IPS-15b (cell line): ENCODE results near the gene CELA2A.
"Not testable (repeated sequence)": the region's sequence is repeated elsewhere in the genome, so short reads cannot be mapped to it uniquely, and the experiment has no call there.

ENCODE experiments used
- H3K27me3 ChIP-seq: one replicate; pipeline ENCODE4 v1.6.1; 2013; ENCODE audit warnings: low read length; ENCODE audit not compliant: control insufficient read depth, insufficient read depth
- H3K36me3 ChIP-seq: one replicate; pipeline ENCODE4 v1.6.1; 2013; ENCODE audit warnings: low read length; ENCODE audit not compliant: control insufficient read depth, insufficient read depth
- H3K4me1 ChIP-seq: one replicate; pipeline ENCODE4 v1.6.1; 2013; ENCODE audit warnings: mild to moderate bottlenecking, low read length; ENCODE audit not compliant: control insufficient read depth, insufficient read depth
- H3K4me3 ChIP-seq: one replicate; pipeline ENCODE4 v1.5.1; 2013; ENCODE audit warnings: low read depth, low read length
- H3K9ac ChIP-seq: one replicate; pipeline ENCODE4 v1.6.1; 2013; ENCODE audit warnings: low read depth, mild to moderate bottlenecking, low read length
- H3K9me3 ChIP-seq: one replicate; pipeline ENCODE4 v1.6.1; 2013; ENCODE audit warnings: mild to moderate bottlenecking, low read length; ENCODE audit not compliant: control insufficient read depth, insufficient read depth

CELA2A gene

GRCh38 chr1:15463064-15463800 is 6.7 kb downstream of the CELA2A start:
- not testable (repeated sequence) for H3K9me3 ChIP-seq, H3K27me3 ChIP-seq, H3K9ac ChIP-seq, H3K4me1 ChIP-seq, H3K36me3 ChIP-seq, H3K4me3 ChIP-seq

DNA sequence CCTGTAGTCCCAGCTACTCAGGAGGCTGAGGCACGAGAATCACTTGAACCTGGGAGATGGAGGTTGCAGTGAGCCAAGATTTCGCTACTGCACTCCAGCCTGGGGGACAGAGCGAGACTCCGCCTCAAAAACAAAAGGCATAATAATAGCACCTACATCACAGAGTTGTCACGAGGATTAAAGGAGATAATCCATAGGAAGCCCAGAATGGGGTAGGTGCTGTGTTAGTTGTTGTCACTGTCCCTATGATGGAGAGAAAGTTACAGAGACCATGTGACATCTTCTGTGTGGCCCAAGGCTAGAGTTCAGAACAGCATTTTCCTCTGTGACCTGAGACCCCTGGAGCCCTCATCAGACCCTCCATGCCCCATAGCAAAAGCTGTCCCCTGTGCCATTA is 7.4 kb downstream of the CELA2A start:
- not testable (repeated sequence) for H3K4me1 ChIP-seq, H3K9ac ChIP-seq, H3K4me3 ChIP-seq, H3K9me3 ChIP-seq, H3K36me3 ChIP-seq, H3K27me3 ChIP-seq

- H3K4me3 ChIP-seq, result no peak overlapping the region
Observed at GRCh38 chr1:15465674-15466073, 9.1 kb downstream of the CELA2A start.

DNA sequence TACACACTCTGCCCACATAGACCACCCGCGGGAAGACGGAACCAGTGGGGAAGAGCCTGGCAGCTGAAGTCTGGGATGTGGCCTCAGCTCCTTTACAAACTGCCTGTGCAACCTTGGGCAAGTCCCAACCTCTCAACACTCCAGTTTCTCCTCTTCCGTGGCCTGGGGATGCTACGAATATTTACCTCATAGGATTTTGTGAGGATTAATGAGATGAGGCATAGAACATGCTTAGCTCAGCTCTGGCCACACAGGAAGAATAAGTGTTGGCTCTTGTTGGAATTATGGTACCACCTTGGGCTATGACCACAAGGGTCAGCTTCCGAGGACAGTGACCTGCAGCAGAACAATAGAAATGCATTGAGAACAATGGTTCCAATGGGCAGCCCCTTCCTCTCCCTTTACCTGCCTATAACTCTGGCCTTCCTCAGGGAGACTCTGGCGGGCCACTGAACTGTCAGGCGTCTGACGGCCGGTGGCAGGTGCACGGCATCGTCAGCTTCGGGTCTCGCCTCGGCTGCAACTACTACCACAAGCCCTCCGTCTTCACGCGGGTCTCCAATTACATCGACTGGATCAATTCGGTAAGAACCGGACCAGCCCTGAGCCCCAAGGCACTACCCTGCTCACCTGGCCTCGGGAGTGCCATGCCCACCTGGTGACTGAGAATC is 10.6 kb downstream of the CELA2A start:
- not testable (repeated sequence) for H3K36me3 ChIP-seq, H3K4me1 ChIP-seq, H3K9me3 ChIP-seq, H3K9ac ChIP-seq, H3K4me3 ChIP-seq, H3K27me3 ChIP-seq

More at GRCh38 chr1:15465674-15466073, 9.1 kb downstream of the CELA2A start:
- H3K36me3 ChIP-seq, result no peaks in the 10 kb centered on the region
- H3K27me3 ChIP-seq, result no peaks in the 10 kb centered on the region
- H3K9me3 ChIP-seq, result no peaks in the 10 kb centered on the region
- no peak overlapping the region for H3K9ac ChIP-seq
- no peaks in the 10 kb centered on the region for H3K4me1 ChIP-seq

DNA sequence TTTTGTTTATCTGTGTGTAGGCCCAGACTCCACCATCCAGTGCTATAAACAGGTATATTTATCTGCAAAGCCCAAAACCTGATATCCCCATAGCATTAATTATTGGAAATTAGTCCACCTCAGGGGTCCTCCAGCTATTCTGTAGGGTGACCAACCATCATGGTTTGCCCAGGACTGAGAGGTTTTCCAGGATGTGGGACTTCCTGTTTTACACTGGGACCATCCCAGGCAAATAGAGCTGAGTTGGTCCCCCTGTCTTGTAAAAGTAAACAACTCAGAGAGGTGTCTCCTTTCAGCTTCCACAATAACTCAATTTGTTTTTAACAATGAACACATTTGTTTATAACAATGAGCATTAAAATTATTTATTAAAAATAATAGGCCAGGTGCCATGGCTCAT is 11.6 kb downstream of the CELA2A start:
- Histone ChIP-seq H3K36me3 (no peaks in the 10 kb centered on the region), H3K27me3 (no peaks in the 10 kb centered on the region), H3K4me1 (no peaks in the 10 kb centered on the region), H3K9me3 (no peaks in the 10 kb centered on the region), H3K9ac (no peak overlapping the region), H3K4me3 (no peak overlapping the region)

DNA sequence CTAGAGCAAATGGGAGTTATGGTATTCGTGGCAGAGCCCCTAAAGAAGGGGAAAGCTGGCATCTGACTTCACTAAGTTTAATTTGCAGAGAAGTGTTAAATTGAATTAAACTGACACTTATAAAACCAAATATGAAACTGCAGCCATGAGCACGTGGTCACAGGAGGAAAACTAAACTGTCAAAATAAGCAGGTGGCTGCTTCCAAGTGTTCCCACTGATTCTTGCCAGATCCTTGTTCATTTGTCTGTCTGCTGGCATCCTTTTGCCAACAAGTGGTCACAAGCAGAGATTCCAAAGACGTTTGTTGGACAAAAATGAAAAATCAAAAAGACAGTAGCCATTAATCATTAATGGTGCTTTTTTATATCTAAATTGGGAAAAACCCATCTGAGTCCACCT is 12.8 kb downstream of the CELA2A start:
- no peak overlapping the region for H3K4me3 ChIP-seq
- H3K36me3 ChIP-seq, result no peaks in the 10 kb centered on the region
- no peaks in the 10 kb centered on the region for H3K9me3 ChIP-seq
- no peaks in the 10 kb centered on the region for H3K4me1 ChIP-seq
- H3K27me3 ChIP-seq, result no peaks in the 10 kb centered on the region
- no peak overlapping the region for H3K9ac ChIP-seq

DNA sequence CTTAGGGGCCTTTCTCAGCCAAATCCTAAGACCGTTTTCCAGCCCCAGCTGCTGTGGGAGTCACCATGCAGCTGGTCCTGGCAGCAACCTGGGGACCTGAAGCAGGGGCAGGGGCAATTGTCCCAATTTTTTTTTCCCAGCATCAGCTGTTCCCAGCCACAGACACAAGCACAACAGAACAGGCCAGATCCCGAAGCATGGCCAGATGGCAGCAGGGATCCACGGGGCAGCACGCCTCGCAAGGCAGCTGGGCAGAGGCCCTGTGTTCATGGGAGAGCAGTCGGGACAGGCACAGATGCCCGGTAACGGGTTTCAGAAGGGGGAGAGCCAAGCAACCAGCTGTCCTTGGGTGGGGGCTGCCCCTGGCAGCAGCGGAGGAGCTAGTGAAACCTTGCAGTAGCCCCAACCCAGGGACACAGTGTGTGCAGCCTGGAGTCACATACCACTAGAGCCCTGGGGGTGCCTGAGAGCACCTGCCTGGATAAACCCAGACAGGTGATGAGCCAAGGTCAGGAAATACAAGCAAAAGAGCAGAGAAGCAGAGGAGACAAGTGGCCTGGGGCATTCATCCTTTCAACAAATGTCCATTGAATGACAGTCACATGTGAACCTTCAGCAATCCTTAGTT is 13.4 kb downstream of the CELA2A start:
- not testable (repeated sequence) for H3K9ac ChIP-seq, H3K27me3 ChIP-seq, H3K4me3 ChIP-seq, H3K9me3 ChIP-seq, H3K36me3 ChIP-seq, H3K4me1 ChIP-seq

GRCh38 chr1:15471067-15471466 is 14.5 kb downstream of the CELA2A start:
- not testable (repeated sequence) for H3K4me1 ChIP-seq, H3K36me3 ChIP-seq, H3K9ac ChIP-seq, H3K4me3 ChIP-seq, H3K9me3 ChIP-seq, H3K27me3 ChIP-seq

- not testable (repeated sequence) for H3K9ac ChIP-seq, H3K4me1 ChIP-seq, H3K36me3 ChIP-seq, H3K27me3 ChIP-seq, H3K9me3 ChIP-seq, H3K4me3 ChIP-seq
Observed at GRCh38 chr1:15471723-15472122, 15.2 kb downstream of the CELA2A start.

DNA sequence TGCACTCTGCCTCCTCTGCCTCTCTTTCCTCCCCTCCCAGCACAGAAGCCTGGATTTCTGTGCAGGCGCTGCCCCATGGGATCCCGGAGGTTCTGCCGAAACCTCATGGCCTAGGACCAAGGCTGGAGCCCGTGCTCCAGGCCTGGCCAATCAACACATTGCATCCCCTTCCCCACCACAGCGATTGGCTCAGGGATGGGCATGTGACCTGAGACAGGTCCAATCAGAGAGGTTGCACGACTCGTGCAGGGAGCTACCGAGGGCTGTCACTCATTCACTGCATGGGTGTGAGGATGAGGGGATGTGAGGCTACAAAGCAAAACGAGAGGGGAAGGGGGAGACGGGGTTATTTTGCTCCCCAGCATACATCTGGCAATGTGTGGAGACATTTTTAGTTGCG is 16.1 kb downstream of the CELA2A start:
- no peaks in the 10 kb centered on the region for H3K4me1 ChIP-seq
- H3K4me3 ChIP-seq, result no peak overlapping the region
- no peaks in the 10 kb centered on the region for H3K36me3 ChIP-seq
- no peaks in the 10 kb centered on the region for H3K9me3 ChIP-seq
- no peak overlapping the region for H3K9ac ChIP-seq
- H3K27me3 ChIP-seq, result no peaks in the 10 kb centered on the region

DNA sequence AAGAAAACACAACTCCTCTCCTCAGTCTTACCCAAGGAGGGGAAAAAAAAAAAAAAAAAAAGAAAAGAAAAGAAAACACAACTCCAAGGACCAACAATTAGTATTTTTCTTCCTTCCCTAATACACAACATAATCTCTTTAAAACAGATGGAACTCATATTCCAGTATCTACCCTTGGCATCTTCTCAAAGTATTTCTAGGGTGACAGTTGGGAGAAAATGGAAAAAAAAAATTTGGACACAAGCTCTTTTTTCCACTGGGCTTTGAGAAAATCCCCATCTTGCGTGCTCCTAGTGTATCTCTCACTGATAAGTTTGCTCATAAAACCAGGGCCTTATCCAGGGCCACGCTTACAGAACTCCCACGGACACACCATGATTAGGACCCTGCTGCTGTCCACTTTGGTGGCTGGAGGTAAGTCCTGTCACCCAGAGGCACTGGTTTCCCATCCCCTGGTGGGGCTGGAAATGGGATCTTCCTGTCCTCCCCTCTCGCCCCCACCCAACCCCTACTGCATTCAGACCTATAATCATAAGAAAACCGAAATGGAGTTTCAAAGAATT is 19.3 kb downstream of the CELA2A start, which contains the start of gene CELA2B:
TSS of gene CELA2B (plus strand) at position 353 of the 563 bp plus-strand sequence. CDS start at position 375, 22 bp downstream.
- no peaks in the 10 kb centered on the region for H3K9me3 ChIP-seq
- no peak within 1 kb of the TSS for H3K9ac ChIP-seq
- no peaks in the 10 kb centered on the region for H3K4me1 ChIP-seq
- no peaks in the 10 kb centered on the region for H3K36me3 ChIP-seq
- no peak within 1 kb of the TSS for H3K4me3 ChIP-seq
- no peaks in the 10 kb centered on the region for H3K27me3 ChIP-seq

GRCh38 chr1:15476927-15477326 is 20.4 kb downstream of the CELA2A start:
- H3K4me1 ChIP-seq, result no peaks in the 10 kb centered on the region

More at GRCh38 chr1:15476927-15477326, 20.4 kb downstream of the CELA2A start:
- no peaks in the 10 kb centered on the region for H3K36me3 ChIP-seq
- H3K9me3 ChIP-seq, result no peaks in the 10 kb centered on the region
- no peak overlapping the region for H3K9ac ChIP-seq
- H3K4me3 ChIP-seq, result no peak overlapping the region
- no peaks in the 10 kb centered on the region for H3K27me3 ChIP-seq
